AG04449 (cell line): ENCODE data around the gene MED19.
"Not testable (repeated sequence)": the region's sequence is repeated elsewhere in the genome, so short reads cannot be mapped to it uniquely, and the experiment has no call there.

Experiments used
- CTCF ChIA-PET: fragments of 350-600 bp; formaldehyde crosslinking; extraction: SDS; loops from one replicate; lab custom pipeline; 2021; ENCODE audit warnings: antibody characterized with exemption; lab: Yijun Ruan, JAX
- POLR2A ChIA-PET: fragments of 400-600, 350-600 bp; formaldehyde crosslinking; extraction: SDS; loops from one replicate; lab custom pipeline; 2020; ENCODE audit warnings: antibody characterized with exemption, inconsistent platforms; lab: Yijun Ruan, JAX
- DNase-seq: peaks from one replicate; pipeline ENCODE4 v3.0.0-alpha.2; 2010; ENCODE audit warnings: low read depth, low spot score
- H3K4me3 ChIP-seq: 2 replicates; pipeline ENCODE4 v1.5.1; 2011; ENCODE audit warnings: low read depth, mild to moderate bottlenecking, control low read depth, low read length
- TF ChIP-seq, protein P1 (sequence below): IDR thresholded peaks from one replicate; pipeline ENCODE4 v1.5.1; 2011; ENCODE audit warnings: mild to moderate bottlenecking, moderate library complexity, low read length, control low read depth, inconsistent platforms; ENCODE audit not compliant: insufficient read depth; ENCODE audit errors: missing control alignments

The MED19 gene

DNA sequence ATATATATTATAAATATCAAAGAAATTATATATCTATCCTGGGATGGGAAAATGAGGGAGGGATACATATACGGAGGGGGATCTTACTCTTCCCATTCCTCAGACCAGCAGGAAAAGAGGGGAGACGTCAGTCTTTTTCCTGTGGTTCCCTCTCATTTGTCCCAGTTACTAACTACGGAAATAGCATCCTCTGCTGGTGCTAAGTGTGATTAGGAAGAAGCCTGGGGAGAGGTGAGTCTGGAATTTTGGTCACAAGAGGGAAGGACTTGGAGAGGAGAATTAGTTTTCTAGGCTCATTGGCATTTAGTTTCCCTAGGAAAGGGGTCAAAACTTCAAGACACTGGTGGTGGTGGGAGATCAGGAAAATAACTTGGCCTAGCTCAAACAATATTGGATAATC lies 11.6 kb downstream of the MED19 start:
- TF ChIP-seq, protein P1, sequence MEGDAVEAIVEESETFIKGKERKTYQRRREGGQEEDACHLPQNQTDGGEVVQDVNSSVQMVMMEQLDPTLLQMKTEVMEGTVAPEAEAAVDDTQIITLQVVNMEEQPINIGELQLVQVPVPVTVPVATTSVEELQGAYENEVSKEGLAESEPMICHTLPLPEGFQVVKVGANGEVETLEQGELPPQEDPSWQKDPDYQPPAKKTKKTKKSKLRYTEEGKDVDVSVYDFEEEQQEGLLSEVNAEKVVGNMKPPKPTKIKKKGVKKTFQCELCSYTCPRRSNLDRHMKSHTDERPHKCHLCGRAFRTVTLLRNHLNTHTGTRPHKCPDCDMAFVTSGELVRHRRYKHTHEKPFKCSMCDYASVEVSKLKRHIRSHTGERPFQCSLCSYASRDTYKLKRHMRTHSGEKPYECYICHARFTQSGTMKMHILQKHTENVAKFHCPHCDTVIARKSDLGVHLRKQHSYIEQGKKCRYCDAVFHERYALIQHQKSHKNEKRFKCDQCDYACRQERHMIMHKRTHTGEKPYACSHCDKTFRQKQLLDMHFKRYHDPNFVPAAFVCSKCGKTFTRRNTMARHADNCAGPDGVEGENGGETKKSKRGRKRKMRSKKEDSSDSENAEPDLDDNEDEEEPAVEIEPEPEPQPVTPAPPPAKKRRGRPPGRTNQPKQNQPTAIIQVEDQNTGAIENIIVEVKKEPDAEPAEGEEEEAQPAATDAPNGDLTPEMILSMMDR = no peak
- no peak for DNase-seq
- POLR2A ChIA-PET = no interaction called here
- CTCF ChIA-PET = no interaction called here
- no peak overlapping the region for H3K4me3 ChIP-seq

DNA sequence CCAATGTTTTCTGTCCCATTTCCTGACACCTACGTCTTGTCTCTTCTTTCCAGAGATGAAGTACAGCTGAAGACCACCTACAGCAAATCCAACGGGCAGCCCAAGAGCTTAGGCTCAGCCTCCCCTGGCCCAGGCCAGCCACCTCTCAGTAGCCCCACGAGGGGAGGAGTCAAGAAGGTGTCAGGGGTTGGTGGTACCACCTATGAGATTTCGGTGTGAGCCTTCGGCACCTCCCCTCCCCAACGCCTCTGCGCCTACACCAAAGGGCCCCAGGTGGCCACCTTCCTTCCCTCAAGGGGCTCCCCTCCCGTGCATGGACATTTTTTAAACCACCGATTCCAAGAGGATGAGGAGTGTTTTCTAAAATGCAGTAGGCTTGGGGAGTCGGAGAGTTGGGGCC lies 12.2 kb downstream of the MED19 start:
- no peak for DNase-seq
- TF ChIP-seq, protein P1 = no peak
- CTCF ChIA-PET = no interaction called here
- POLR2A ChIA-PET = no interaction called here
- H3K4me3 ChIP-seq = no peak overlapping the region

DNA sequence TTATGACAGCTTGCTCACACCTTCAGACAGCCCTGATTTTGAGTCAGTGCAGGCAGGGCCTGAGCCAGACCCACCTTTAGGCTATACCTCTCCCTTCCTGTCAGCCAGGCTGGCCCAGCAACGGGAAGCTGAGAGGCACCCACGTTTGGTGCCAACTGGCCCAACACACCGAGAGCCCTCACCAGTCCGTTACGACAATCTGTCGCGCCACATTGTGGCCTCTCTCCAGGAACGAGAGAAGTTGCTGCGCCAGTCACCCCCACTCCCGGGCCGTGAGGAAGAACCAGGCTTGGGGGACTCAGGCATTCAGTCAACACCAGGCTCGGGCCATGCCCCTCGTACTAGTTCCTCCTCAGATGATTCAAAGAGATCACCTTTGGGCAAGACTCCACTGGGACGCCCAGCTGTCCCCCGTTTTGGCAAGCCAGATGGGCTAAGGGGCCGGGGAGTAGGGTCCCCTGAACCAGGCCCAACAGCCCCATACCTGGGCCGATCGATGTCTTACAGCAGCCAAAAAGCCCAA lies 13.1 kb downstream of the MED19 start:
- ChIA-PET POLR2A (interaction anchor here (1.2 kb wide), 1 partner anchor 13 kb away, joined by 4 read pairs; the partner anchor contains the start of genes MED19 and TMX2), CTCF (interaction anchor here (1.0 to 1.4 kb wide), 3 partner anchors 10 to 102 kb away, joined by 4 read pairs; no protein-coding TSS in a partner anchor)
- no peak overlapping the region for H3K4me3 ChIP-seq
- no peak for DNase-seq
- TF ChIP-seq, protein P1 = no peak

DNA sequence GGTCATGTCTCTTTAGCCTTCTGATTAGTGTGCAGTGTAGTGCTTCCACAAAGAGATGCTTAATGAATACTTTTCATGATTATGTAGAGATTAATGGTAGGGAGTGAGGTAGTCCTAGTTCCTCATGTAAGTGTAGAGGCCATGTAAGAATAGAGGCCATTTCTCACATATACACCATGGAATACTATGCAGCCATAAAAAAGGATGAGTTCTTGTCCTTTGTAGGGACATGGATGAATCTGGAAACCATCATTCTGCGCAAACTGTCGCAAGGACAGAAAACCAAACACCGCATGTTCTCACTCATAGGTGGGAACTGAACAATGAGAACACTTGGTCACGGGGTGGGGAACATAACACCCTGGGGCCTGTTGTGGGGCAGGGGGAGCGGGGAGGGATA lies 21.5 kb downstream of the MED19 start:
- DNase-seq, H3K4me3 ChIP-seq, CTCF ChIA-PET, POLR2A ChIA-PET: not testable (repeated sequence)

DNA sequence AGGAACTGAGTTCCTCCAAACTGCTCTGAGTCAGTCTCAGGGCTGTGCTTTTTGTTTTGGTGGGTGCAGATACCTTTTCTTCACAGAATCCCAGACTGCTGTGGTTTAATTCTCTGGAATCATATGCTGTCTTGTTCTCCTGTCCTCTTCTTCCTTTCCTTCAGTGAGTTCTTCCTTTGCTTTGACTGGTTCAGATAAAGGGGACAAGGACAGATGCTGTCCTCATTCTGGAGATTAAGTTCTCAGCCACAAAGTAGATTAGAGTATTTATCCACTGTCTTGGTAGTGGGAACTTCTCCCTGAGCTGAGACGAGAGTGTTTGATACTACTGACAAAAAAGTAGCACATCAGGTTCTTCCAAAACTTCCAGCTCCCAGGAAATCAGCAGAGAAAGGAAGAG lies 30.8 kb downstream of the MED19 start:
- POLR2A ChIA-PET = no interaction called here
- DNase-seq = no peak
- H3K4me3 ChIP-seq = no peak overlapping the region
- TF ChIP-seq, protein P1 = no peak
- CTCF ChIA-PET = interaction anchor here (0.6 to 0.9 kb wide), 2 partner anchors 27 to 120 kb away, joined by 3 read pairs; no protein-coding TSS in a partner anchor

DNA sequence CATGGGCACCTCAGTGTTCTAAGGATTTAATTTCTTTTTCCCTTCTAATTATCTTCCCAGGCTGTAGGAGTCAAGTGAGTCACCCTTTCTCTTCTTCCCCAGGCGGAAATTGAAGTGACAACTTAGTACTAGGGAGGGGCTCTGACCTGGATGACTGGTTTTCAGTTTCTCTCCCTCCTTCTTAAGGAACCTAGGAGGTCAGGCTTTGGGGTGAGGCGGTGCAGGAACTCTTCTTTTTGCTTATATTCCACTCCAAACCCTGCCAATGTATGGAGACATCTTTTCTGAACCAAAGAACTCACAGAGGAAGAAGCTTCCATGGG lies 31.5 kb downstream of the MED19 start:
- no peak overlapping the region for H3K4me3 ChIP-seq
- ChIA-PET CTCF (interaction anchor here (0.9 to 1.8 kb wide), 2 partner anchors 12 to 120 kb away, joined by 3 to 4 read pairs; partner anchors contain the start of gene ZDHHC5), POLR2A (no interaction called here)
- DNase-seq = no peak
- TF ChIP-seq, protein P1 = no peak

DNA sequence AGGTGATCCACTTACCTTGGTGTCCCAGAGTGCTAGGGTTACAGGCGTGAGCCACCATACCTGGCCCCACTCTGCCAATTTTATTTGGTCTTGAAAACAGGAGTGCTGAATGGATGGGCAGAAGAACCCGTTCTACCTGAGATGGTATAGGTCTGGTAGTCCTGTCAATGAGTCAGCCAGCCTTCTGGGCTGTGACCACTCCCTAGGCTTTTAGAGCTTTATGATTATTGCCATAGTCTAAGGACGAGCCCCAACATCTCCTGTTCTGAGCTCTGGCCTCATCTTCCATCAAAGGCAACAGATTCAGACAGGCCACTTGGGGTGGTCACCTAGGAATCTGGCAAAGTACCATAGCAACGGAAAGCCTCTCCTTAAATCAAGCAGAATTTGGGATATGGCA lies 32.6 kb downstream of the MED19 start:
- POLR2A ChIA-PET = no interaction called here
- TF ChIP-seq, protein P1 = no peak
- CTCF ChIA-PET = interaction anchor here (1.8 kb wide), 1 partner anchor 11 kb away, joined by 4 read pairs; the partner anchor contains the start of gene ZDHHC5
- DNase-seq = no peak
- H3K4me3 ChIP-seq = no peak overlapping the region
